K562 (cell line): ENCODE results near the gene LRRC25. TPM values are rescaled to one million over a fixed set of nuclear protein-coding genes. Genes with fewer than 3 reads are reported as not detected.
A peak's percentile ranks its signal among the peaks of the same experiment; 100 is the strongest.

Experiments
- E2F6 ChIP-seq, 2 experiments: IDR thresholded peaks; 2 replicates each; pipeline ENCODE4 v1.6.1; 2011; ENCODE audit warnings: borderline replicate concordance in 1 of 2, control low read depth in 1 of 2, low read depth in 1 of 2, low read length in 1 of 2, mild to moderate bottlenecking in 1 of 2, mixed read lengths in 1 of 2, moderate library complexity in 1 of 2; ENCODE audit not compliant: insufficient read depth in 1 of 2, insufficient read length in 1 of 2, poor library complexity in 1 of 2, severe bottlenecking in 1 of 2; ENCODE audit errors: extremely low read depth in 1 of 2
- HDAC8 ChIP-seq: fragments of 450-650 bp; IDR thresholded peaks from 2 replicates; pipeline ENCODE4 v1.6.1; 2016; ENCODE audit warnings: mild to moderate bottlenecking, missing genetic modification characterization, moderate library complexity, missing compliant biosample characterization
- HDGF ChIP-seq: fragments of 450-650 bp; IDR thresholded peaks from 2 replicates; pipeline ENCODE4 v1.6.1; 2016
- HNRNPH1 ChIP-seq: fragments of 200-400 bp; formaldehyde crosslinking; optimal IDR thresholded peaks from 2 replicates; pipeline ENCODE3; 2017; ENCODE audit warnings: low read depth, mild to moderate bottlenecking, low read length, moderate library complexity
- KDM1A ChIP-seq, 2 experiments: fragments of 450-650 bp; IDR thresholded peaks; 2 replicates each; pipeline ENCODE4 v1.6.1; 2016; ENCODE audit warnings: mild to moderate bottlenecking in 2 of 2
- KLF10 ChIP-seq: fragments of 250-450 bp; sonication (Bioruptor Pico); IDR thresholded peaks from 2 replicates; pipeline ENCODE4 v1.6.1; 2021; ENCODE audit warnings: matching md5 sums
- NFIX ChIP-seq: fragments of 250-450 bp; sonication (Bioruptor Pico); IDR thresholded peaks from 2 replicates; pipeline ENCODE4 v1.4.0; 2020; ENCODE audit warnings: low read depth, mild to moderate bottlenecking, moderate library complexity
- PRPF4 ChIP-seq: fragments of 200-400 bp; formaldehyde crosslinking; IDR thresholded peaks from one replicate; pipeline ENCODE4 v1.6.1; 2017; ENCODE audit warnings: low read length, low read depth, mild to moderate bottlenecking; ENCODE audit not compliant: insufficient read depth, poor library complexity, severe bottlenecking
- RERE ChIP-seq: sonication (generic); formaldehyde crosslinking; IDR thresholded peaks from 2 replicates; pipeline ENCODE4 v1.8.0; 2023; ENCODE audit warnings: missing genetic modification reagents, mild to moderate bottlenecking, borderline replicate concordance
- SP1 ChIP-seq: sonication (generic); formaldehyde crosslinking; IDR thresholded peaks from 2 replicates; pipeline ENCODE4 v1.8.1; 2022; ENCODE audit warnings: mild to moderate bottlenecking, missing genetic modification reagents
- SP2 ChIP-seq: IDR thresholded peaks from 2 replicates; pipeline ENCODE4 v1.6.1; 2011; ENCODE audit warnings: mild to moderate bottlenecking, low read depth, low read length, moderate library complexity; ENCODE audit not compliant: poor library complexity, severe bottlenecking; ENCODE audit errors: extremely low read depth
- STAT5B ChIP-seq: fragments of 250-450 bp; sonication (Bioruptor Pico); IDR thresholded peaks from 2 replicates; pipeline ENCODE4 v1.8.0; 2021; ENCODE audit warnings: mild to moderate bottlenecking, inconsistent platforms
- ZNF212 ChIP-seq: fragments of 450-650 bp; formaldehyde crosslinking; IDR thresholded peaks from 2 replicates; pipeline ENCODE4 v1.4.0; 2020; ENCODE audit warnings: mild to moderate bottlenecking
- ZNF384 ChIP-seq: IDR thresholded peaks from 2 replicates; pipeline ENCODE4 v1.6.1; 2012; ENCODE audit warnings: low read depth, low read length, improper control_type of control experiment
- ZNF592 ChIP-seq: fragments of 450-650 bp; IDR thresholded peaks from 2 replicates; pipeline ENCODE4 v1.6.1; 2017; ENCODE audit warnings: antibody characterized with exemption, mild to moderate bottlenecking
- ZNF79 ChIP-seq: fragments of 250-450 bp; sonication (Bioruptor Pico); IDR thresholded peaks from 2 replicates; pipeline ENCODE4 v1.4.0; 2020; ENCODE audit warnings: low read depth, mild to moderate bottlenecking, moderate library complexity
- polyA plus RNA-seq, 8 experiments: library from polyadenylated mRNA; depleted of rRNA in 4 of 8; stranded (reverse) in 5 of 8; unstranded in 3 of 8; fragments of >200 nt; fragmentation: Nextera tagmentation in 2 of 8; fragmentation: Illumina TruSeq in 1 of 8; extraction: Ambion mirVana in 2 of 8; extraction: Trizol in 1 of 8; gene quantifications; 2 replicates each; pipeline versions ENCODE4 v1.2.1 to v1.2.3, GENCODE V29; 2011 to 2014; ENCODE audit warnings: inconsistent platforms in 1 of 8, missing spikeins in 1 of 8
- total RNA-seq, 7 experiments: library from RNA; depleted of rRNA in 6 of 7; stranded (reverse); fragments of >200 nt in 6 of 7; fragmentation: Illumina TruSeq in 2 of 7; extraction: Trizol in 2 of 7; gene quantifications; 2 replicates each; pipeline versions ENCODE4 v1.2.1 to v1.2.3, GENCODE V29; 2011 to 2021; ENCODE audit warnings: low replicate concordance in 1 of 7

The LRRC25 gene
- total and polyA plus RNA-seq, 9 of the 15 experiments (the other 6 are each of a cell fraction or from before 2014, with no cell fraction given) = 0.07 to 0.36 (median 0.10) TPM; not detected in 3

GRCh38 chr19:18437491-18438330, 40.3 kb upstream of the LRRC25 start, which contains the start of gene ISYNA1 (continued):
- TF ChIP-seq E2F6 (IDR thresholded peaks at IDR 0.05; ENCODE audit: borderline replicate concordance in 1 of 2, extremely low read depth in 1 of 2, insufficient read depth in 1 of 2, insufficient read length in 1 of 2, low read depth in 1 of 2, low read length in 1 of 2, poor library complexity in 1 of 2, severe bottlenecking in 1 of 2) = peak; percentile 70 to 94
- TF ChIP-seq SP1 (CRISPR knock-in tag) = no peak; the same call in 1 of the 2 replicates
- no peak for TF ChIP-seq HDAC8
- TF ChIP-seq STAT5B = no peak
- TF ChIP-seq PRPF4 = no peak
- no peak for TF ChIP-seq SP2
- no peak for TF ChIP-seq NFIX (CRISPR knock-in tag)
- TF ChIP-seq HNRNPH1 = no peak
- TF ChIP-seq KLF10 = no peak
- no peak for TF ChIP-seq KDM1A (IDR thresholded peaks at IDR 0.05)
- no peak for TF ChIP-seq ZNF384
- 0 out of 2 replicates have a peak, but pooled peaks have one; percentile 19 for TF ChIP-seq ZNF592
- TF ChIP-seq HDGF = no peak
- no peak for TF ChIP-seq RERE (CRISPR knock-in tag)
- TF ChIP-seq ZNF212 (CRISPR knock-in tag) = no peak
- TF ChIP-seq ZNF79 (CRISPR knock-in tag) = no peak
